PFSK-1 (cell line): ENCODE data around the gene CCR4.

Source experiments
- POLR2AphosphoS5 ChIP-seq: IDR thresholded peaks from 2 replicates; pipeline ENCODE4 v1.6.1; 2012; ENCODE audit warnings: low read depth, mild to moderate bottlenecking, control low read depth, low read length, moderate library complexity
- REST ChIP-seq, 2 experiments: IDR thresholded peaks; 2 replicates each; pipeline versions ENCODE4 v1.6.1 to v1.8.0; 2011 to 2012; ENCODE audit warnings: low read depth in 2 of 2, low read length in 2 of 2, control low read depth in 1 of 2, inconsistent platforms in 1 of 2, mild to moderate bottlenecking in 1 of 2, moderate library complexity in 1 of 2; ENCODE audit not compliant: insufficient read depth in 1 of 2
- SIN3A ChIP-seq: IDR thresholded peaks from 2 replicates; pipeline ENCODE4 v1.6.1; 2012; ENCODE audit warnings: mild to moderate bottlenecking, low read length, moderate library complexity, borderline replicate concordance; ENCODE audit not compliant: insufficient read depth
- TAF1 ChIP-seq: IDR thresholded peaks from 2 replicates; pipeline ENCODE4 v1.6.1; 2012; ENCODE audit warnings: low read length, control low read depth, borderline replicate concordance; ENCODE audit not compliant: insufficient read depth

GRCh38 chr3:32973982-32974381, 22.5 kb downstream of the CCR4 start:
- no peak for TF ChIP-seq POLR2AphosphoS5
- TF ChIP-seq TAF1 = no peak
- TF ChIP-seq REST (IDR thresholded peaks at IDR 0.05; ENCODE audit: insufficient read depth in 1 of 2, low read depth in 2 of 2, low read length in 2 of 2) = no peak
- TF ChIP-seq SIN3A = no peak
